NCI-H226 (cell line): ENCODE results near the gene NAV1.
"Not testable (repeated sequence)": the region's sequence is repeated elsewhere in the genome, so short reads cannot be mapped to it uniquely, and the experiment has no call there.

Source experiments
- DNase-seq: peaks from one replicate; pipeline ENCODE4 v3.0.0-alpha.2; 2015

The NAV1 gene

DNA sequence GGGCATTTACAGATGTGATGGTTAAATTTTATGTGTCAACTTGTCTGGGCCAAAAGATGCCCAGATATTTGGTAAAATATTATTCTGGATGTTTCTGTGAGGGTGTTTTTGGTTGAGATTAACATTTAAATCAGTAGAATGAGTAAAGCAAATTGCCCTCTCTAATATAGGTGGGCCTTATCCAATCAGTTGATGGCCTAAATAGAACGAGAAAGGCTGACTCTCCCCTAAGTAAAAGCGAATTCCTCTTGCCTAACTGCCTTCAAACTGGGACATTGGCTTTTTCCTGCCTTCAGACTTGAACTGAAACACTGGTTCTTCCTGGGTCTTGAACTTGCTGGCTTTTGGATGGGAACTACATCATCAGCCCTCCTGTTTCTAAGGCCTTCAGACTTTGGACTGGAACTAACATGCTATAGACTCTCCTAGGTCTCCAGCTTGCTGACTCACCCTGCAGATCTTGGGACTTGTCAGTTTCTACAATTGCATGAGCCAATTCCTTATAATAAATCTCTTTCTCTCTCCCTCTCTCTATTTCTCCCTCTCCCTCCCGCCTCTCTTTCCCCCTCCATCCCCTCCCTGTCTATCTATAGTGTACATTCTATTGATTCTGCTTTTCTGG, 10.2 kb upstream of the NAV1 start:
- no peak for DNase-seq

DNA sequence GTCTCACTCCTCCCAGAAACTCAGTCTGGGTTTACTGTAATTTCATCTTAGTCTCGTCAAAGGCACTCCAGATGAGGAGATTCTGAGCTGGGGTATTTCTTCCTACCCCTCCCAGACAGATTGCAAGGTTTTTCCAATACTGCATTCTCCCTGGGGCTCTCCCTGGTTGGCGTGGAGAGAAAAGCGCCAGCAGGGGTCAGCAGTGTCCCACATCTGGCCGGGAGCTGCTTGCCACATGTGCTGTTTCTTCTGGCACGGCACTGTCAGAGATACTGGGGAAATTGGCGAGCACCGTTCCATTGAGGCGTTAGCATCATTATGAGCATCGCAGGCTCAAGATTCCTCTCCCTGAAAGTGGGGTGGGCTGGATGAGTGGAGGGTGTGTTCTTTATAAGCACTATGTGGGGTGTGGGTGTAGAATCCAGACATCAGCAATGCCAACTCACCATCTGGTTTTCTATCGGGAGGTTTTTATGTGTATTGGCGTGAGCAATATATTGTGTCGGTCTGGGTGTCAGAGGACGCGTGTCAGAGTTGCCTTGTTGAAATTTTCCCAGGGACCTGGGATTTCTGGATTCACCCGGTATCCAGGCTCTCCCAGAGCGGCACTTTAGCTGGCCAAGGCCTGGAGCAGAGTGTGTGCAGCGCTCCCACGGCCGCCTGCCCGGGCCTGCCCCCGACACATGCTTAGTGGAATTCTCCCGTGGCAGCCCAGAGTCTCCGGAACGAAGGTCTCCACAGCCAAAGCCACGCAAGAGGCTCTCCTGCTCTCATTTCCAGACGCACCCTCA, 8.0 kb upstream of the NAV1 start:
- no peak for DNase-seq

DNA sequence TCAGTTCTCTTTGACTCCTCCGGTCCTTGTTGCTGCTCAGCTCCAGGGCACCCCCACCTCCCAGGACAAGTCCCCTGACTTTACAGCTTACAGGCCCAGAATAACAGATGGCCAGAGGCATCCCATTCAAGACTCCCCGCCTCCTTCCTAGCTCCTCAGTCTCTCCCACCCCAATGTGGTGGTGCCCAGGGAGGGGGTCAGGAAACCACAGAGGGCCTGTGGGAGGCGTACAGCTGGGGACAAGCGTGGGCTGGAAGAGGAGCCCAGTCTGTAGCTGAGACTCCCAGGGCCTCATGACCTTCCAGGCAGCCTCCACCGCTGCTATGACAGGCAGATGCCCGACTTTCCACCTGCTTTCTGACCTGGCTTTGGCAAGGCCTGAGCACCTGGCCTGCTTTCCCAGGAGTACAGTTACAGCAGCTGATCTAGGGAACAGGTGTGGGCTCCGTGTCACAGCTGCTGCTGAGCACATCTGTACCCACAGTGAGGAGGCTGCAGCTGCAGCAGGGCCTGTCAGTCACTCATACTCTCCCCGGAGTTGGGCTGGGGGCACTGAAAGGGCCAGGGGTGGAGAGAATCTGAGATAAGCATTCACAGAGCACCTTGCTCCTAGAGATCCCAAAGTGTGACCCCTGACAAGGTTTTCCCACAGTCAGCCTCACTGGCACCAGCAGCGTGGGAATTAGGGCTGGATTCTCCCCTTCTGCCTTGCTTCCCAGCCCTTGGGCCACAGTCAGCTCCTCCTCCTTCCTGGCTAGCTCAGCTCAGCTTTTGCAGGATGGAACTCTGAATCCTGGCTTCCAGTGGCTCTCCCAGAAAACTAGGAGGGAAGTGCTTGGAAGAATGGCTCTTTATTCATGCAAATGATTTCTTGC, 7.1 kb upstream of the NAV1 start:
- DNase-seq = no peak

DNA sequence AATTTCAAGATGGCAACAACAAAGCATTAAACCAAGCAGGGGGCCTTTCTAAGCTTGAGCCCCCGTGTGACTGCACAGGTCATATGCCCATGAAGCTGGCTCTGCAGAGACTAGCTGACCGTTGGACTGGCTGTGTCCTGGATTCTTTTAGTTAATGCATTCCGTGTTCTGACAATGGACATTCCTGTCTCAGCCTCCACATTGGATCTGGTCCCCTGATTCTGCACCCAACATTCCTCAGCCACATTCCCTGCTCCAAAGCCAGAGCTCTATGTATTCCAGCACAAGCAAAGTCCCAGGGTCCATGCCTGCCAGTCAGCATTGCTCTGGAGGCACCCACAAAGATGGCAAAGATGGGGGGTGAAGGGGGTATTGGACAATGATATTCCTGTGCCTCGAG, 5.1 kb upstream of the NAV1 start:
- DNase-seq = no peak

DNA sequence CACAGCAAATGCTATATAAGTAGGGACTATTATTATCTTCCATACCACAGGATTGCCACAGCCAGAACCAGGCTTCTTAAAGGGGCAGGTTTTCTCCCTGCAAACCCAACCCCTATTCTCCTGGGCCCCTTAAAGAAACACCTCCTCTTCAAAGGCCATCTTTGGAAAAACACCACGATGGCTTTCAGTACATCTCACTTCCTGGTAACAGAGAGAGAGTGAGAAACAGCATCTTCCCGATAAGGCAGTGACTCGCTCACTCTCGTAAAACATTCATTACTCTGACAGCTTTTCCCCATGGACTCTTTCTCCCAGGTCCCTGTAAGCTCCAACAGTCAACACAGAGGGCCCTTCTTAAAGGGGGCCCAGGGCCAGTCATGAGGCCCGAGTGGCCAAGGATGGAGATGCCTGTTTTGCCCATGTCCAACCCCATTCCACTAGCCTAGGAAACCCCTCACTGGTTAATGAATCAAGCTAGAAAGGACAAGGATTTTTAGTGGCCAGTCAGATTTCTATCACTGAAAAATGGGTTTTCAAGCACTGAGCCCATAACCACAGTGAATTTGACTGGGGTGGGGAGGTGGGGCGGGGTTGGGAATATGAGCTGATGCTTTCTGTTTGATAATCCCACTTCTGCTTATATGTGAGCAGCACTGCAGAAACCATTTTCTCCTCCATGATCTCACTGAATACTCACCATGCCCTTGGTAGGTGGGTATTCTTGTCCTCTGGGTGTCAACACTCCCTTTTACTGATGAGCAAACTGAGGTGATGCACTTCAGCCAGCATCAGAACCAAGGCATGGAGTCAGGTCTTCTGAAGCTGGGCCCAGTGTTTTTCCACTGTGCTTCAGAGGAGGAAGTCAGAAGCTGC, 3.6 kb upstream of the NAV1 start:
- DNase-seq = peak; percentile 56

DNA sequence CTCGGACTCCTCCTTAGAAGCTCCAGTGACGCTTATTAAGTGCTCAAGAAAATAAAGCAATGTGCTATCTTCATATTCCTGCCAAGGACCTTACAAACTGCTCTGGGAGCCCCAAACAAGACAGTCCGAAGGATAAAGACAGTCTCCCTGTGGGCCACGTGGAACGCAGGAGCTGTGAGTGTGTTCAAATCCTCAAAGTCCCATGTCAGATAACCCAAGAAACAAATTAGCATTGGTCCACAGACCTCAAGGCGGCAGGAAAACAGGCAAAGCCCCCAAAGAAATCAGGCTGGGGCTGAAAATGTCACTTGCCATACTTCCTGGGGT, 3.0 kb upstream of the NAV1 start:
- DNase-seq = no peak

DNA sequence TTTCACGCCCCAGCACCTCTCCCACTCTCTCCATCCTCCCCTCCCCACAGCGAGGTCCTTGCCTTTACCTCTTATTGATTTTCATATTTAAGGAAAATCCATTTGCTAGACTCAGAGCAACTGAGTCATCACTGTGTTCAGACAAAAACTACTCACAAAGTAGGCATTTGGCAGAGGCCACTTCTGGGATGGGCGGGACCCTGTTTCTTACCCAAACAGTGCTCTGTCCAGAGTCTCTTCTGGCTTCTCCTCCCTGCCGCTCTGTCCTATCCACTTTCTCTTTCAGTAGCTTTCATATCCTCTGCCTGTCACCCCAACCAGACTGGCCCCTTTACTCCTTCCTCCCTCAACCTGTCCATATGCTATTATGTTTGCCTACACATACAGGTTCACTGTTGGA, 2.4 kb upstream of the NAV1 start:
- peak; percentile 55 for DNase-seq

DNA sequence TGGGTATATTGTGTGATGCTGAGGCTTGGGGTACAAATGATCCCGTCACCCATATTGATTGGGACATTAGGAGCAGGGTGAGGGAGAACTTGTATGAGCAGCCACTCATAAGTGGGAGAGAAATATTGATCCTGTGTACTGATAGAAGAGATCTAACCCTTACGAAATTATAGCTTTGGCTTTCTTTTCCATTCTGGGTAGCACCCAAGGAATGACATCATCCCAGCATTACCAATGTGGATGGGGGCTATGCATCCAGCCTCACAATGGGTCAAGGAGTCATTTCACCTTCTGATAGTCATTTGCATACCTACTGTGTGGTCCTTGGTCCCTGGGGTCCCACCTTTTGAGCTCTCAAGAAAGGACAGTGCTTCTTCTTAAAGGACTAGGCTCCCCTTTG, 1.9 kb upstream of the NAV1 start:
- DNase-seq = no peak

DNA sequence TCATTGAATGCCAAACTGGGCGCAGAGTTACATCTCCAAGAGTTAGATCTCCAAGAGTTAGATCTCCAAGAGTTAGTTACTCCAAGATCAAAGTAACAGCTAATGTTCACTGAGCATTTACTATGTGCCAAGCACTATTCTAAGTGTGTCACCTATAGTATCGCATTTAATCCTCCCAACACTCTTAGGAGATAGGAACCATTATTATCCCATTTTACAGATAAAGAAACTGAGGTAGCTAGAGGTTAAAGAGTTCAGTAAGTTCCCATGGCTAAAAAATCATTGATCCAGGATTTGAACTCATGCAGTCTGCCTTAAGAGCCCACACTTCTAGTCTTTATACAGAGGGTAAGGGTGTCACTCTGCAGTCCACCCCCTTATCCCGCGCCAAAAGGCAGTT, 1.5 kb upstream of the NAV1 start:
- DNase-seq = no peak

DNA sequence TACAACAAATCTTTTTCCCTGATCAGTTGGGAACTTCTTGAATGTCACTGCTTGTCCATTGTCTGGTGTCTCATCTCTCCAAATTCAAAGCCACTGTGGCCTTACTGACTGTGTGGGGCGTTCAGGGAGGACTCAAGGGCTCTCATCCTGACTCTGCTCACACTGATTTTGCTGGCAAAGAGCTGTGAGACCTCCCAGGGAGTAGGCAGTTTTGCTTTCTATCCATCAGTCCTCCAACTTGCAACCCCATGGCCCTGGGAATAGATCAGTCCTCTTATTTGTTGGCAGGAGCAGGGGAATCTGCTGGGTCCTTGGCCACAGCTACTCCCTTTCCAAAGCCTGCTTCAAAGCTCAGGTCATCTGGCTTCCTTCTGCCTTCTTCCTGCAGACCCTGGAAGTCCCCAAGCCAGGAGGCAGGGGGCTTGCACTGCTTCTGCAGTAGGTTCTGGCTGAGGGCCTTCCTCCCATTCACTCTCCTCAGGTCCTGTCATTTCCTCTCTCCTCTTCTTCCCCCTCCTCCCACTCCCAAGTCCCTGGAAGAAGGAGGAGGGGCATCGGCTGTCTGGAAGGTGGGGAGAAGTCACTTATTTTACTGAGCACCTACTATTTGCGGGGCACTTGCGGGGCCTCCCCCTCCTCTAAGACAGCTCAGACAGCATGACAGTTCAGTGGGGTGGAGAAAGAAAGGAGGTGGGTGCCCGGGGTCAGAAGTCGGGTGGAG, 876 bp upstream of the NAV1 start:
- no peak for DNase-seq

DNA sequence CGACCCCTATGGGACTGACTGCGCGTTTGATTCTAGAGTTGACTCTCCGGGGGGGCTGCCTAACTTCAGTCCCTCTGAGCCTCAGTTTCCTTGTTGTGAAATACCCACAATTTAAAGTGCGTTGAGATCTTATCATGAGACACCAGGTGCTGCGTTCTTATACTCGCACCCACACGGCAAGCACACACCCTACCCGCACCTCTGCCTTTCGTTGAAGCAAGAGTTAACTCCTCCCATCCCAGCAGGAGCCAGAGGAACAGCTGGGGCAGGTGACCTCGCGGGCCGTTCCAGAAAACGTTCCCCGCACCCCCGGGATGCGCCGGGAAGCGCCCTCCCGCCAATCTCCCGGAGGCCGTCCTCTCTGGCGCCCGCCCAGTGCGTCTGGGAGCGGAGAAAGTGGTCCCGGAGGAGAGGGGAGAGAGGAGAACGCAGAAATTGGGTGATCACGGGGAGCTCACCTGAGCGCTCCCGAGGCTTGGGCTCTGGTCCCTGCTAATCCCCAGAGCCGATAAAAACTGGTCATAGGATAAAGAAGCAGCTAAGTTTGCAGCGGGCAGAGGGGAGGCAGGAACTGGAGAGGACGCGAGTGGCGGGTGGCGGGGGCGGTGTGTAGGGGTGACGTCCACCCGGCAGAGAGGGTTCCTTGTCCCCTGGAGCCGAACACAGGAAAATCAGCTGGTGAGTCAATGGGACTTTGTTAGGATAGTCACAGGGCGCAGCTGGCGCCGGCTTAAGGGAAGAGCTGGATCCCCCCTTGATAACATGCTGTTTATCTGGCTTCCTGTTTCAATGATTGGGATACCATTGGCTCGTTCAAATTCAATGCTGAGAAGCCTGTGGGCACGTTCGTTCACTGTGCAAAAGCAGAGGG, 869 bp downstream of the NAV1 start:
- no peak for DNase-seq

DNA sequence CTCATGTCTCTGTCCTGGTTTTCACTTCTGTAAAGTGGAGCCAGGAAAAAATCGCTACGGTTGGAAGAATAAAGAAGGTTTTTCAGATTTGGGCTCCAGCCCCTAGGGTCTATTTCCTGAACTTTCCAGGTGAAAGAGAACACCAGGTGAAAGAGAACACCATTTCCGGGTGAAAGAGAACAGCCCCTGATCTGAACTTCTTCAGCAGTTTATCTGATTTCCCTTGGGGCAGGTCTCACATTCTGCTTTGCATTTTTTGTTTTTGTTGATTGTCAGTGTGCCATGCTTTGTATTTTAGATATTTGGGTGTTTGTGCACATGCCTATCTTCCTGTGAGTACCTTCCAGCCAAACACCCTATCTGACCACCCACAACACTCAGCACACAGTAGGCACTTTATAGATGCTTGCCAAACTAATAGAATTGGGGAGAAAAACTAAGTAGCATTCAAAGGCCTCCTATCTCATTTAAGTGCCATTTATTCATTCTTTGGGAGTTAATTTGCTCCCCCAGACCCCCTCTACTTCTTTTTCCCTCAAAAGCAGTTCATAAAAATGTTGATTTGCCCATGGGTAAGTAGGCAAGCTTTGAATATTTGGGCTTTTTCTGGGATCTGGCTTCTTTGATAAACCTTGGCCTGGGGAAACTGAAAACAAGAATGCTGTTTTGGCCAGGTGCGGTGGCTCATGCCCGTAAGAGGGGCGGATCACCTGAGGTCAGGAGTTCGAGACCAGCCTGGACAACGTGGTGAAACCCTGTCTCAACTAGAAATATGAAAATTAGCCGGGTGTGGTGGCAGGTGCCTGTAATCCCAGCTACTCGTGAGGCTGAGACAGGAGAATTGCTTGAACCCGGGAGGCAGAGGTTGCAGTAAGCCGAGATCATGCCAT, 2.2 kb downstream of the NAV1 start:
- DNase-seq = no peak

DNA sequence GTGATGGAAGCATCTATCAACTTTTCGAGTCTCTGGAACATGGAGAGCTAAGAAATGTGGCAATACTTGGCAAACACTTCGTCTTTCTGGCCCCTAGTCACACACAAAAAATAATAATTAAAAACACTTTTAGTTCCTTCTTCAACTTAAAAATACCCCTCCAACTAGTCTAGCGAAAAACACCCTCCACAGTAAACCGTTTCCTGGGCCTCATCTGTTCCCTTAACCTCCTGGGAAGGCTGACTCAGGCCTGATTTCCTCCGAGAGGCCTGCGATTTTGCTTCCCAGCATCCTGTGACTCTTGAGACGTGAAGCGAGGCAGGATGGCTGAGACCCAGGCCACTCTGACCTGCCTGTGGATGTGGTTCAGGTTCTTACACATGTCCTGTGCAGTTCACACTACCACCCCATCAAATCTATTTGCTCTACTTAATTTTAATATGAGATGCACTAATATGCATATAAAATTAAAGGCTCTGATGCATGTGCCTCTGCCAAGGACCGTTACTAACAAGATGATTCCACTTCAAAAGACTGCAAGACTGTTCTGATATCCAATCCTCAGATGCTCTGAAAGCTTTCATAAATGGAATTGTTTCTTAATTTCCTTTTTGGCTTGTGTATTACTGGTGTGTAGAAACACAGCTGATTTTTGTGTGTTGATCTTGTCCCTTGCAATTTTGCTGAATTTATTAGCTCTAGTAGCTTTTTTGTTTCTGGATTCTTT, 3.5 kb downstream of the NAV1 start:
- DNase-seq = no peak

DNA sequence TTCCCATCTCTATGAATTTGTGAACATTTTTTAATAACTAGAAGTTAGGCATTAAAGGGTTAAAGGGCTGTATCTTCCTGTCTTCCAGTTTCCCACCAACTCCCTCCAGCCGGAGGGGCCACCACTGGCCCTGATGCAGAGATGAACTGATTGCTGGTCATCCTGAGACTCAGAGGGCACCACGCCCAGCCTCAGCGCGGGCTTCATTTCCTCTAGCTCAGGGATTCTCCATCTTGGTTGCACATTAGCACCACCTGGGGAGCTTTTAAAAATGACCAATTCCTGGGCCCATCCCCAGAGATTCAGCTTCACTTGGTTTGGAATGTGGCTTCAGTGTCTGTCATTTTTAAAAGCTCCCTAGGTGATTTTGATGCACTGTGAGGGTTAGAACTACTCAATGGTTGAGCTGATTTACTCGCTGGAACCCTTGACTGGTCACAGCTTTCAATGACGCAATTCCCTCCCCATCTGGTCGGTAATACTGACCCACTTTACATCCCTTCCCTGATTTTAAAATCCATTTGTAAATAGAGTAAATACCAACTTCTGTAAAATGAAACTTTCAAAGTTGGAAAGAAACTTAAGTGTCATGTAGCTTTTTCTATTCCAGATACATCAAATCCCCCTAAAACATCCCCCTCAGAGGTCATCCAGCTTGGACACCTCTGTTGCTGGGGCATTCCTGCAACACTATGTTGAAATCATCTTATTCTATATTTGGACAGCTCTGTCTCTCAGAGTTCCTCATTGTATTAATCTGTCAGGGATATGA, 5.1 kb downstream of the NAV1 start:
- no peak for DNase-seq

DNA sequence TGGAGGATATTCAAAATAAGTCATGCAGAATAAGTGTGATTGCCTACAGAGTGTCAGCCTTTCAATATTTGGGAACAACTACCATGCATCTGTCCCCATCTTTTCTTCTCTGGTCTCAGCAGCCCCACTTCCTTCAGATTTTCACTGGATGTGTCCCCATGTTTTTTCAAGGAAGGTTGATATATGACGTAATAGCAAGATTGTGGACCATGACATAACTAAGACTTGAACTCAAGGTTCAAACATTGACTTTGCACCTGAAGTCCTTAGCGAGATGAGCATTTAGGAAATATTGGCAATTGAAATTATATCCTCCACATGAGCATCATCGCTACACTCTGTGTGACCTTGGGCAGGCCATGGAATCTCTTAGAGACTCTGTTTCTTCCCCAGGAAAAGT, 5.8 kb downstream of the NAV1 start:
- DNase-seq = no peak

DNA sequence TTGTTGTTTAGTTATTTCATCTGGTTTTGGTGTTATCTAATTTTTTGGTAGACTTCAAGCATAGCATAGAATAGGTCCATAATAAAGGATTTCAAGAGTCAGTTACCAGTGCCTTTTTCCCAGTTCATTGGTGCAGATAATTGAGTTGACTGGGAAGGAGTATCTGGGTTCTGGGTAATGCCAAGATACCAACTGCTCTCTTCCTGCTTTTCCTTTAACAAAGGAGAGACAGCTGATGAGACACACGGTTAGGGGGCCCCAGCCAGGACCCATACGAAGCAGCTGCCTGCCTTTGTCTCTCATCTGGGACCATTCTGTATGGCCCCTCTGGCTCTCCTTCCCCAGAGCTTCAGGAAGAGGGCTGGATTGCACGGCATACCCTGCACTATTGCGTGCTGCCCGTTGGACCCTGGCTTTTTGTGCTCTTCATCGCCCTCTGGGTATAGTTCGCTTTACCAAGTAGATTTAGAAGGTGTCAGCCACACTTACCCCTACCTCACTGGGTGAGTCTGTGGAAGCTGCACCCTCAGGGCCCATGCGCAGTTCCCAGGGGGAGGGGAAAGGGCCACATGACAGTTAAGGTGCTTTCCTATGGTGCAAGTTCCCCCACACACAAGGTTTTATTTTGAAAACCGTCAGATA, 7.0 kb downstream of the NAV1 start:
- no peak for DNase-seq

DNA sequence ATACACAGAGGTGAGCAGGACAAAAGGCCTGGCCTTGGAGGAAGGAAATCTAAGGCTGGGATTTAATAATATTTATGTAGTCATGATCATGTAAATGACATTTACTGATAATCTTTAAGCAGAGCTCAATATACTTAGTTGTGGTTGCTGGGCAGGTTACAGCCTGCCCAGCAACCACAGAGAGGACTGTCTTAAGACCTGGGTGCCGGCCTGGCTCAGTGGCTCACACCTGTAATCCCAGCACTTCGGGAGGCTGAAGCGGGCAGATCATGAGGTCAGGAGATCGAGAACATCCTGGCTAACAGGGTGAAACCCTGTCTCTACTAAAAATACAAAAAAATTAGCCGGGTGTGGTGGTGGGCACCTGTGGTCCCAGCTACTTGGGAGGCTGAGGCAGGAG, 10.6 kb downstream of the NAV1 start:
- not testable (repeated sequence) for DNase-seq

DNA sequence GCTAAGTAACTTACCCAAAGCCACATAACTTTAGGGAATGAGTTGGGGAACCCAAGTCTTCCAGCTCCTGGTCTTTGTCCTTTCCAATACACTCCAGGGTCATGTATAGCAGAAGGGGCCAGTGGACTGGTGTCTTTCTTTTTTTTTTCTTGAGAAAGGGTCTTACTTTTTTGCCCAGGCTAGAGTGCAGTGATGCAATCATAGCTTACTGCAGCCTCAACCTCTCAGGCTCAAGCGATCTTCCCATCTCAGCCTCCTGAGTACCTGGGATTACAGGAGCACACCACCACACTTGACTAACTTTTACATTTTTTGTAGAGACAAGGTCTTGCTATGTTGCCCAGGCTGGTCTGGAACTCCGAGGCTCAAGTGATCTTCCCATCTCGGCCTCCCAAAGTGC, 12.2 kb downstream of the NAV1 start:
- DNase-seq = no peak
